Stimulated activated CD8-positive, alpha-beta memory T cell treated with anti-CD3 and anti-CD28 coated beads, Interleukin-2, amount 100 ng/mL, for 1 hour (primary cell): ENCODE data around the gene RPS19.
"Not testable (repeated sequence)": the region's sequence is repeated elsewhere in the genome, so short reads cannot be mapped to it uniquely, and the experiment has no call there.

Source experiments
- DNase-seq, 2 donors: peaks; one replicate each; pipeline ENCODE4 v3.0.0-alpha.2; 2020; ENCODE audit warnings: low read depth in 2 of 2

The RPS19 gene

GRCh38 chr19:41860419-41861115 lies 512 bp downstream of the RPS19 start:
- no peak for DNase-seq

GRCh38 chr19:41861116-41861768 lies 1.2 kb downstream of the RPS19 start:
- DNase-seq = no peak

GRCh38 chr19:41861846-41862245 lies 1.8 kb downstream of the RPS19 start:
- DNase-seq = no peak

GRCh38 chr19:41862445-41862986 lies 2.5 kb downstream of the RPS19 start:
- DNase-seq = no peak

GRCh38 chr19:41863209-41863931 lies 3.3 kb downstream of the RPS19 start:
- no peak for DNase-seq

GRCh38 chr19:41864374-41864773 lies 4.3 kb downstream of the RPS19 start:
- no peak for DNase-seq

- DNase-seq = no peak
Observed at GRCh38 chr19:41866284-41866683, 6.2 kb downstream of the RPS19 start.

GRCh38 chr19:41868120-41868988 lies 8.3 kb downstream of the RPS19 start:
- DNase-seq = no peak

GRCh38 chr19:41868989-41869300 lies 8.9 kb downstream of the RPS19 start:
- DNase-seq = no peak

- no peak for DNase-seq
Observed at GRCh38 chr19:41869374-41869955, 9.4 kb downstream of the RPS19 start.

GRCh38 chr19:41870401-41870873 lies 10.4 kb downstream of the RPS19 start:
- DNase-seq = no peak

- DNase-seq = peak; percentile 27 to 33
Observed at GRCh38 chr19:41871573-41872383, 11.7 kb downstream of the RPS19 start.

GRCh38 chr19:41872384-41872774 lies 12.3 kb downstream of the RPS19 start:
- DNase-seq = no peak

- DNase-seq = peak; percentile 38 to 55
Observed at GRCh38 chr19:41872775-41873647, 13.0 kb downstream of the RPS19 start.

GRCh38 chr19:41875973-41876372 lies 15.9 kb downstream of the RPS19 start:
- not testable (repeated sequence) for DNase-seq

- no peak for DNase-seq
Observed at GRCh38 chr19:41876847-41877832, 17.1 kb downstream of the RPS19 start, which contains the start of gene CD79A. CD79A (plus strand) TSS chr19:41877279; CDS start chr19:41877305, 26 bp downstream.

GRCh38 chr19:41877916-41878905 lies 18.2 kb downstream of the RPS19 start:
- no peak for DNase-seq
